Stimulated activated CD4-positive, alpha-beta T cell treated with anti-CD3 and anti-CD28 coated beads, TNF-alpha, amount 100 ng/mL, for 1 hour (primary cell): ENCODE results near the gene HOXC11.

Experiments used
- DNase-seq, 3 donors: peaks; one replicate each; pipeline ENCODE4 v3.0.0-alpha.2; 2020; ENCODE audit warnings: low read depth in 3 of 3, low spot score in 1 of 3

HOXC11 gene

GRCh38 chr12:53984901-53985691 lies 12.2 kb downstream of the HOXC11 start, which contains the start of gene HOXC10:
Gene HOXC10 (plus strand): TSS chr12:53985146. CDS start chr12:53985260, 114 bp downstream.
- peak in 2 of 3 donors; percentile 29 to 73 for DNase-seq

DNA sequence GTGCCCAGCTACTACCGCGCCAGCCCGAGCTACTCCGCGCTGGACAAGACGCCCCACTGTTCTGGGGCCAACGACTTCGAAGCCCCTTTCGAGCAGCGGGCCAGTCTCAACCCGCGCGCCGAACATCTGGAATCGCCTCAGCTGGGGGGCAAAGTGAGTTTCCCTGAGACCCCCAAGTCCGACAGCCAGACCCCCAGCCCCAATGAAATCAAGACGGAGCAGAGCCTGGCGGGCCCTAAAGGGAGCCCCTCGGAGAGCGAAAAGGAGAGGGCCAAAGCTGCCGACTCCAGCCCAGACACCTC lies 12.7 kb downstream of the HOXC11 start:
- no peak for DNase-seq

DNA sequence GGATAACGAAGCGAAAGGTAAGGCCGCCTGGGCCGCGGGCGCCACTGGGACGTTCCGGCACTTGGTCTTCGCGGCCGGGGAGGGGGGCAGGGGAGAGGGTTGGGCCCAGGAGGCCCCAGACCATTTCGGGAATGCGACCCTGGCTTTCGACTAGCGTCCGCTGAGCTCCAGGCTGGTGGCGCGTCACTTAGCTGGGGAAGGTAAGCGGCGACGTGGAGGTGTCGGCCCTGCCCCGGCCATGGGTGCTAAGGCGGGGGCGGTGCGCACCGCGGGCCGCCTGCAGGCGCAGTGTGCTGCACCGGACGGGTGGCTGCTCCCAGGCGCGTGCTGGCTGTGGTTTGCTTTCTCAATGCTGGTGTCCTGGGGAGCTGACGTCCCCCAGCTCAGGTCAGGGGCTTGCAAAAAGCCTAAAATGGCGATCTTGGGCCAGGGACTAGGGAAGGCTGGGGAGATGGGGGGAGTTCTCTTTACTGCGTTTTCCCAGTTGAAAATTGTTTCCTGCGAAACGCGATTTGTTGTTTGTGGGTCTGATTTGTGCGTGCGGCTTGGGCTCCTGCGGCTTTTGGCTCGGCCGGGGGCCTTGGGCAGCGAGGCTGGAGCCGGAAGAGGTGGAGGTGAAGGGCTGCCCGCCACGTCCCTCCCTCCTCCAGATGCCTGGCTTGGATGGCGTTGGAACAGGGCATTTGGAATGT lies 13.2 kb downstream of the HOXC11 start:
- no peak for DNase-seq

GRCh38 chr12:53986686-53987483 lies 14.0 kb downstream of the HOXC11 start:
- no peak for DNase-seq

DNA sequence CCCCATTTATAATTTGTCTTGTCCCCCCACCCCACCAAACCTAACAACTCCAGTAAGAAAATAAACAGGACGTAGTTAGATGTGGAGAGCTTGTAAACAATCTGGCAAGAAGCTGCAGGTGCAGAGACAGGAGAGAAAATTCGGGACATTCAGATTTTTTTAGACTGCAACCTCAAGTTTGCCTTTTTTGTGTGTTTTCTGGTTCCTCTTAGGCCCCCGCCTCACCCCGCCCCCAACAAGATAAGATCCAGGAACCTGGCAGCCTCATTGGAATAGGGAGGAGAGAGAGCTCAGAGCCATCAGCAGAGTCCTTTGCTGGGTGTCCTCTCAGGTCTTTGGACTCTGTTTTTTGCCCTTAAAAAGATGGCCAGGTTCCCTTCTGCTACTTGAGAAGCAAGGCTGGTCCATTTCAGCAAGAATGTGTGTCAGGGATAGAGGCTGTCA lies 14.9 kb downstream of the HOXC11 start:
- DNase-seq, result no peak

DNA sequence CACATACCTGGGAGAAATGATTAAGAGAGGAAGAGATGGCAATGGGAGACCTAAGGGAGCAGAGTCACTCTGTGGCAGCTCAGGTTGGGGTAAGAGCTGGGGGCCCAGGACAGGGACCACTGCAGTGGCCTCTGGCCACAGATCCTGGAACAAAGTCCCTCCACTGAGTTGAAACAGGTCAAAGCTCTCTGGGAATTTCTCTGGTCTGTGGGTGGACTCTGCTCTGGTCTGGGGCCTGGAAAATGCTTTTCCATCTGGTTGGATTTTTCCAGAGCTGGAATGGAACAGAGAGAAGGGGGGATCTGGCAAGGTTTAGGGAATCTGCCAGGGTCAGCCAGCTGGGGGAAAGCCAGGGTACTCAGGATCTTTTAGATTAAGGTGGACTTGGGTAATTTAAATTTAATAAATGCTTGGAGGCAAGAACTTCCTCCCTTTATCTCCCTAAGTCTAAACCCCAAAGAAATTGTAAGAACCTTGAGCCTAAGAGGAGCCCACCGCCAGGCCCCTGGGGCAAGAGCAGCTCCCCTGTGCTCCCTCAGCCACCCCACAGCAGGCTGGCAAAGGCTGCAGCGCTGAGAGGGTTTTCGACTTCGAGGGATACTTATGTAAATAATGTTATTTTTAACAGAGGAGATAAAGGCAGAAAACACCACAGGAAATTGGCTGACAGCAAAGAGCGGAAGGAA lies 15.8 kb downstream of the HOXC11 start:
- DNase-seq, result no peak

DNA sequence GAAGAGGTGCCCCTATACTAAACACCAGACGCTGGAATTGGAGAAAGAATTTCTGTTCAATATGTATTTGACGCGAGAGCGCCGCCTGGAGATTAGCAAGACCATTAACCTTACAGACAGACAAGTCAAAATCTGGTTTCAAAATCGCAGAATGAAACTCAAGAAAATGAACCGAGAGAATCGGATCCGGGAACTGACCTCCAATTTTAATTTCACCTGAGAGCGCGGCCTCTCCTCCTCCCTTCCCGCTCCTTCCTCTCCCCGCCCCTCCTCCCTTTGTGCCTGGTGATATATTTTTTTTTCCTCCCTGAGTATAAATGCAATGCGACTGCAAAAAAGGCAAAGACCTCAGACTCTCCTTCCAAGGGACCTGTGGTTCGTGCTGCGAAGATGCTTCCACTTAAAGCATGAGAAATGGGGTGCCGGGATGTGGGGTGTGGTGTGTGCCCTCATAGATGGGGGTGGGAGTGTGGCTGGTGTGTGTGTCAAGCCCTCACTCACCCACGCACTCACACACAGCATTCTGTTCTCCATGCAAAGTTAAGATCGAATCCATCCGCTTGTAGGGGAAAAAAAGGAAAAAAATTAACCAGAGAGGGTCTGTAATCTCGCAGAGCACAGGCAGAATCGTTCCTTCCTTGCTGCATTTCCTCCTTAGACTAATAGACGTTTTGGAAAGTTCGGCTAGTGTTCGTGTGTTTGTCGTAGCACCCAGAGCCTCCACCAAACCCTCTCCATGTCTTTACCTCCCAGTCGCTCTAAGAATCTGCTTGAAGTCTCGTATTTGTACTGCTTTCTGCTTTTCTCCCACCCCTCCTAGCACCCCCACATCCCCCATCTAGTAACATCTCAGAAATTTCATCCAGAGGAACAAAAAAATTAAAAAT lies 16.5 kb downstream of the HOXC11 start:
- no peak for DNase-seq

- DNase-seq, result no peak
These were observed 17.6 kb downstream of the HOXC11 start for GRCh38 chr12:53990311-53991076.

DNA sequence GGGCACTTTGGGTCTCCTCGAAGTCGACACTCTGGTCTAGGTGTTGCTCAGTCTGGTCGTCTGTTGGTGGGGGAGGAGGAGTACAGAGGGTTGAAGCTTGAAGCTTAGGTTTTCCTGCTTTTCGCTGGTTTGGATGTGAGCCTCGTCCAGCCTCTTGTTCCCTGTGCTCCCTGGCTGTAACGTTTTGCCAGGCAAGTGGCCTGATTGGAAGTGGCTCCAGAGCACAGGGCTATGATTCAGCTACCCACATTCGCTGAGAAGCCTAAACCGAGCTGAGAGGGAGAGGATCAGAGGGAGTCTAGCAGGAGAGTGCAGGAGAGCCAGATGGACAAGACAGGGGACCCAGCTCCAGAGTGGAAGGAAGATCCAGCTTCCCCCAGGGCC lies 18.1 kb downstream of the HOXC11 start:
- DNase-seq, result no peak

DNA sequence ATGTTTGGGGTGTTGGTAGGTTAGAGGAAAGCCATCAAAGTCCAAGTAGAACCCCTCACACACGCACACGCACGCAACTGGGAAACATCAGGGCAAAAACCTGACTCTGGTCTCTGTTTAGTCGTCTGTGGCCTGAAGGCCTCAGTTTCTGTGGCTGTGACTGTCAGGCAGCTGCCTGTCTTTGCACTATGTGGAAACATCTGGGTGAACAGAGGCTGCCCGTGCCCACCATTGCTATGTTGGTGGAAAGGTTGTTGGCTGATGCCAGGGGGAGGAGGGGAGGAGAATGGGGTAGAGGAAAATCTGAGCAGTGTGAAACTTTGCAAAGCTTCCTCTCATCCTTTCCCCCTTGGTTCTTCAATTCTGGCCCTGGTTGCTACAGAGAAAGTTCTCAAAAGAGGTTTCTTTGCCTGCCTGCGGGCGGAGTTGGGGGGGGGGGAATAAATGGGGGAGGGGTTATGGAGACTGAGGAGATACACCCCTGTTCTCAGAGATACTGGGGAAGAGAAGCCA lies 19.5 kb downstream of the HOXC11 start:
- DNase-seq, result no peak

DNA sequence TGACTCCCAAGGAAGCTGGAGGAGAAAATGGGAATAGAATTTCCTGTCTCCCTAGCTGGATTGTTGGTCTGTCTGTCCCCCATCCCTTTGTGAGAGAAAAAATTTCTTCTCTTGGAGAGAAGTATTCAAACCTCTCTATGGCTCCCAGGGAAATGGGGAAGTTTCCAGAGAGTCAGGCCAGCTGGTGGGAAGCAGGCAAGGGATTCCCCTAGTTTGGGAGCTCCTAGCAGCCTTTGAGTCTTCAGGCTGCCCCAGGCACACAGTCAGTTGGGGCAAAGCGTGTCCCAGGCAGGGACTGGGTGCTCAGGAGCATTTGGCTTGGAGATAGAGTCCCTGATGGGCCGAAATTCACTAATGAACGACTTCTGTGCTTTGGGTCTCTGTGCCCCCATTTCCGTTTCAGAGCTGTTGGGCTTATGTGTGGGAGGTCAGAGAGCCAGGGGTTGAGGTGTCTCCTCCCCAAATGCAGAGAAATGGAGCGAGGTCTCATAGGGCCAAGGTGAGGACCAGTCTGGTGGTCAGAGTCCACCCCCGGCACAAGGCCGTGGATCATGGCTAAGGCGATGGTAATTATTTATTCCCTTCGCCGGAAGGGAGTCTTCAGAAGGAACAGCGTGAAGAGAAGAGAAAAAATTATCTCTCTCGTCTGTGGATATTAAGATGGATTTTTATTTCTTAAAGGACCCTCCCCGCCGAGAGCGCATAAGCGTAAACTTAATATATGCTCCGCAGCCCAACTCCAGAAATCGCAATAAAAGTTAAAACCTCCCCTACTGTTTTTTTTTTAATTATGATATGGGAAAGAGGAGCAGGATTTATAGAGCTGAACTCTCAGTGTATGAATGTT lies 20.5 kb downstream of the HOXC11 start:
- DNase-seq, result no peak

- DNase-seq, result no peak
These were observed 21.0 kb downstream of the HOXC11 start for GRCh38 chr12:53994009-53994263.

- DNase-seq, result no peak
These were observed 21.5 kb downstream of the HOXC11 start for GRCh38 chr12:53994264-53995001.

- DNase-seq, result no peak
These were observed 22.1 kb downstream of the HOXC11 start for GRCh38 chr12:53995002-53995377.

DNA sequence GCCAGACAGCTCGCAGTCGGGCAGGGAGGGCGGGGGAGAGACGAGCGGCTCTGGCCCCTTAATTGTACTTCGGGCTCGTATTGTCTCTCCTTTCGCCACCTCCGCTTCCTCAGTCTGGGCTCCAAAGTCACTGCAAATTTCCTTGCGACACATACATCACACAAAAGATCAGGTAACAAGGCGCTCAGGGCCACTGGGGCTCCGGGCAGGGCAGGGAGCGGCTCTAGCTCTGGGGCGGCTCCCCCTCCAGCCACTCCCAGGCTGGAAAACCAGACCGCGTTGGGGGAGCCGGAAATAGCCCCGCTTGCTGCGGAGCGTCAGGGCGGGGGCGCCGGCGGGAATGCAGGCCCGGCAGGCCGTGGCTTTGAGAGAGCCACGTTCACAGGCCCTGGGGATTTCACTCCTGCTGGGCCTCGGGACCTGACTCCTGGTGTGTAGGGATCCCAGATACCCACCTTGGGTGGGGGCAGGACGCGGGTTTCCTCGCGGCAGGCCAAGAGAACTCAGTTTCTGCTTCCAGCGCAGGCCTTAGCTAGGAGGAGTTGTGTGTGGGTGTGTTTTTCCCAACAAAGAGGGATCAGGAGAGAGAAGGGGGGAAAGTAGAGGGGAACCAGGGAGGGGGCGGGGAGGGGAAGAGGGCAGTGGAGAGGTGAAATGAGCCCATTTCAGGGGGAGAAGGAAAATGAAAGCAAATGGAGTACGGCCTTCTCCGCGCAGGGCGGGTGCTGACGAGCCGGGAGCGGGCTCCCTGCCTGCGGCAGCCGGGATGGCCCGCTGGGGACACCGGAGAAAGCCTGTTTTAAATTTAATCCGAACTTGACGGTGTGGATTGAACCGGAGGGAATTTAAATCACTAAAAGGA lies 22.7 kb downstream of the HOXC11 start:
- no peak for DNase-seq

- no peak for DNase-seq
These were observed 23.6 kb downstream of the HOXC11 start for GRCh38 chr12:53996240-53997203.
